Measurements from ENCODE around the gene ZNF408. TPM values are rescaled to one million over a fixed set of nuclear protein-coding genes. Genes with fewer than 3 reads are reported as not detected.

ZNF408 gene
- total and polyA plus RNA-seq, 2 of the 13 experiments (the other 11 are each of a cell fraction or from before 2014, with no cell fraction given) = 11.2 to 12.5 TPM

- TF ChIP-seq RARG (CRISPR knock-in tag; IDR thresholded peaks at IDR 0.05; ENCODE audit: low read depth) = no peak
- peak; percentile 93 for TF ChIP-seq RERE (CRISPR knock-in tag; IDR thresholded peaks at IDR 0.05; ENCODE audit: low read depth)
- no peak for TF ChIP-seq HOXA9 (CRISPR knock-in tag; IDR thresholded peaks at IDR 0.05; ENCODE audit: borderline replicate concordance)
- TF ChIP-seq ZNF318 (CRISPR knock-in tag; IDR thresholded peaks at IDR 0.05) = no peak
- TF ChIP-seq HNF1A (IDR thresholded peaks at IDR 0.05; ENCODE audit: low read depth) = peak; percentile 92
- peak; percentile 97 for TF ChIP-seq HNF1A (CRISPR knock-in tag; IDR thresholded peaks at IDR 0.05; ENCODE audit: borderline replicate concordance)
- no peak for TF ChIP-seq TERF1 (CRISPR knock-in tag; IDR thresholded peaks at IDR 0.05)
Measured at GRCh38 chr11:46718155-46719019, 17.6 kb downstream of the ZNF408 start (continued).
